Liver (tissue), 9 donors: Measurements from ENCODE around the gene RAPGEF1. TPM values are rescaled to one million over a fixed set of nuclear protein-coding genes. Genes with fewer than 3 reads are reported as not detected.

Source experiments
- DNase-seq: peaks from one replicate; pipeline ENCODE4 v3.0.0-alpha.2; 2017; ENCODE audit warnings: low spot score
- H3K27ac ChIP-seq, 2 donors: one replicate each; pipeline ENCODE4 v1.7.0; 2013; ENCODE audit warnings: inconsistent platforms in 2 of 2, low read length in 2 of 2, control low read depth in 1 of 2, low read depth in 1 of 2, mild to moderate bottlenecking in 1 of 2
- H3K27me3 ChIP-seq, 4 donors: one replicate each; pipeline versions ENCODE4 v1.6.1 to v1.7.0; 2013; ENCODE audit warnings: low read length in 3 of 4, inconsistent platforms in 1 of 4, mild to moderate bottlenecking in 1 of 4, moderate library complexity in 1 of 4; ENCODE audit not compliant: control insufficient read depth in 4 of 4, insufficient read depth in 4 of 4
- H3K36me3 ChIP-seq, 4 donors: one replicate each; pipeline versions ENCODE4 v1.6.1 to v1.7.0; 2013; ENCODE audit warnings: low read length in 3 of 4, mild to moderate bottlenecking in 3 of 4, low read depth in 1 of 4, moderate library complexity in 1 of 4; ENCODE audit not compliant: control insufficient read depth in 4 of 4, insufficient read depth in 3 of 4
- H3K4me1 ChIP-seq, 4 donors: one replicate each; pipeline versions ENCODE4 v1.6.1 to v1.7.0; 2013; ENCODE audit warnings: low read length in 3 of 4, mild to moderate bottlenecking in 3 of 4, moderate library complexity in 1 of 4; ENCODE audit not compliant: control insufficient read depth in 4 of 4, insufficient read depth in 4 of 4
- H3K4me3 ChIP-seq, 3 donors: one replicate each; pipeline versions ENCODE4 v1.6.1 to v1.7.0; 2013; ENCODE audit warnings: low read length in 3 of 3, control low read depth in 1 of 3, low read depth in 1 of 3, mild to moderate bottlenecking in 1 of 3
- H3K9ac ChIP-seq, 2 donors: one replicate each; pipeline ENCODE4 v1.7.0; 2013; ENCODE audit warnings: low read length in 2 of 2, mild to moderate bottlenecking in 2 of 2, moderate library complexity in 2 of 2, control low read depth in 1 of 2, low read depth in 1 of 2
- H3K9me3 ChIP-seq, 4 donors: one replicate each; pipeline versions ENCODE4 v1.6.1 to v1.7.0; 2013; ENCODE audit warnings: low read length in 3 of 4; ENCODE audit not compliant: control insufficient read depth in 4 of 4
- ATF3 ChIP-seq: IDR thresholded peaks from 2 replicates; pipeline ENCODE4 v1.6.1; 2016; ENCODE audit warnings: antibody characterized with exemption
- CTCF ChIP-seq: fragments of 150-350 bp; IDR thresholded peaks from 2 replicates; pipeline ENCODE4 v1.5.1; 2017; ENCODE audit warnings: improper control_type of control experiment, low read depth, low read length; ENCODE audit not compliant: missing input control
- EGR1 ChIP-seq, 2 donors: IDR thresholded peaks; 2 replicates each; pipeline ENCODE4 v1.6.1; 2016 to 2018; ENCODE audit warnings: antibody characterized with exemption in 2 of 2, low read depth in 2 of 2
- FOXA1 ChIP-seq: IDR thresholded peaks from 2 replicates; pipeline ENCODE4 v1.6.1; 2016; ENCODE audit warnings: antibody characterized with exemption
- FOXA2 ChIP-seq: IDR thresholded peaks from 2 replicates; pipeline ENCODE4 v1.6.1; 2016; ENCODE audit warnings: antibody characterized with exemption
- GABPA ChIP-seq, 2 donors: IDR thresholded peaks in 1 of 2; conservative IDR thresholded peaks in 1 of 2; 2 replicates each; pipeline ENCODE4 v1.6.1; 2016; ENCODE audit warnings: antibody characterized with exemption in 2 of 2, mild to moderate bottlenecking in 1 of 2, moderate library complexity in 1 of 2
- HNF4A ChIP-seq, 2 donors: conservative IDR thresholded peaks; 2 replicates each; pipeline ENCODE4 v1.6.1; 2016; ENCODE audit warnings: antibody characterized with exemption in 2 of 2, mild to moderate bottlenecking in 2 of 2
- HNF4G ChIP-seq: IDR thresholded peaks from 2 replicates; pipeline ENCODE4 v1.6.1; 2016; ENCODE audit warnings: antibody characterized with exemption
- JUND ChIP-seq, 2 donors: IDR thresholded peaks; 2 replicates each; pipeline ENCODE4 v1.6.1; 2016; ENCODE audit warnings: antibody characterized with exemption in 2 of 2
- MAX ChIP-seq: IDR thresholded peaks from 2 replicates; pipeline ENCODE4 v1.6.1; 2016; ENCODE audit warnings: antibody characterized with exemption
- NR2F2 ChIP-seq: IDR thresholded peaks from 2 replicates; pipeline ENCODE4 v1.6.1; 2016; ENCODE audit warnings: antibody characterized with exemption
- RAD21 ChIP-seq, 2 donors: IDR thresholded peaks; 2 replicates each; pipeline ENCODE4 v1.6.1; 2016; ENCODE audit warnings: antibody characterized with exemption in 2 of 2, mild to moderate bottlenecking in 2 of 2
- REST ChIP-seq: IDR thresholded peaks from 2 replicates; pipeline ENCODE4 v1.6.1; 2016; ENCODE audit warnings: antibody characterized with exemption, mild to moderate bottlenecking
- RXRA ChIP-seq, 2 donors: IDR thresholded peaks; 2 replicates each; pipeline ENCODE4 v1.6.1; 2017 to 2018; ENCODE audit warnings: antibody characterized with exemption in 2 of 2, mild to moderate bottlenecking in 1 of 2
- SP1 ChIP-seq: IDR thresholded peaks from 2 replicates; pipeline ENCODE4 v1.6.1; 2018; ENCODE audit warnings: antibody characterized with exemption, mild to moderate bottlenecking
- TAF1 ChIP-seq: conservative IDR thresholded peaks from 2 replicates; pipeline ENCODE4 v1.6.1; 2016; ENCODE audit warnings: antibody characterized with exemption, mild to moderate bottlenecking
- YY1 ChIP-seq: IDR thresholded peaks from 2 replicates; pipeline ENCODE4 v1.6.1; 2016; ENCODE audit warnings: antibody characterized with exemption, mild to moderate bottlenecking
- ZBTB33 ChIP-seq: IDR thresholded peaks from 2 replicates; pipeline ENCODE4 v1.6.1; 2016; ENCODE audit warnings: antibody characterized with exemption
- WGBS: extraction: QIAGEN DNeasy Blood & Tissue Kit; methylation state at CpG from one replicate; pipeline ENCODE4 v1.1.7; 2013; 5-methylcytosine and 5-hydroxymethylcytosine counted together
- polyA plus RNA-seq, 2 donors: library from polyadenylated mRNA; stranded (reverse) in 1 of 2; unstranded in 1 of 2; fragments of 200-250 nt in 1 of 2; fragments of >200 nt in 1 of 2; fragmentation: Nextera tagmentation in 1 of 2; extraction: Ambion mirVana in 1 of 2; gene quantifications; one replicate each; pipeline versions ENCODE4 v1.2.1 to v1.2.3, GENCODE V29; 2013 to 2015
- total RNA-seq, 2 donors: library from RNA; depleted of rRNA; stranded (reverse); fragments of >200 nt; gene quantifications; one replicate each; pipeline ENCODE4 v1.2.3, GENCODE V29; 2014
- donor health status: healthy.
- donor health status: healthy.
- donor health status: healthy.
- donor health status: healthy.
- donor health status: healthy.

RAPGEF1 gene
- total and polyA plus RNA-seq, 4 donors = 5.6 to 19.7 (median 16.8) TPM

GRCh38 chr9:131603711-131604439, 136.0 kb downstream of the RAPGEF1 start:
- Histone ChIP-seq H3K36me3 (peaks cover 0 to 33% (median 6%) of the 10 kb centered on the region in 4 donors), H3K27ac (no peak overlapping the region), H3K4me1 (peaks cover 0 to 2% (median 1%) of the 10 kb centered on the region in 4 donors), H3K4me3 (no peak overlapping the region), H3K27me3 (no peaks in the 10 kb centered on the region), H3K9ac (no peak overlapping the region), H3K9me3 (no peaks in the 10 kb centered on the region)
- TF ChIP-seq NR2F2 (no peak), ZBTB33 (no peak), EGR1 (IDR thresholded peaks at IDR 0.05; ENCODE audit: low read depth in 2 of 2) (no peak), SP1 (no peak), YY1 (no peak), CTCF (no peak), ATF3 (no peak), TAF1 (no peak), RXRA (IDR thresholded peaks at IDR 0.05) (no peak), HNF4G (no peak), RAD21 (IDR thresholded peaks at IDR 0.05) (no peak), FOXA2 (no peak), FOXA1 (no peak), GABPA (IDR thresholded peaks at IDR 0.05 in 1 of 2, conservative IDR thresholded peaks at IDR 0.05 in 1 of 2) (no peak), JUND (IDR thresholded peaks at IDR 0.05) (no peak), HNF4A (conservative IDR thresholded peaks at IDR 0.05) (no peak), REST (no peak), MAX (no peak)
- WGBS = 96% methylated on average over 16 of the region's 16 CpGs
- DNase-seq = no peak
